Nucleus accumbens (tissue), 56 donors: ENCODE data around the gene TLX3.
"Not testable (repeated sequence)": the region's sequence is repeated elsewhere in the genome, so short reads cannot be mapped to it uniquely, and the experiment has no call there.

ENCODE experiments used
- DNase-seq, 56 donors: peaks; one replicate each; lab custom pipeline; 2025; lab: John Stamatoyannopoulos, UW

The TLX3 gene

GRCh38 chr5:171322527-171322926 is 13.5 kb downstream of the TLX3 start:
- no peak for DNase-seq

- no peak for DNase-seq
Measured at GRCh38 chr5:171323007-171323406, 14.0 kb downstream of the TLX3 start.

- no peak for DNase-seq
Measured at GRCh38 chr5:171323806-171324632, 15.0 kb downstream of the TLX3 start.

- no peak for DNase-seq
Measured at GRCh38 chr5:171330021-171330420, 21.0 kb downstream of the TLX3 start.

- no peak for DNase-seq
Measured at GRCh38 chr5:171335616-171336015, 26.6 kb downstream of the TLX3 start.

GRCh38 chr5:171336521-171337209 is 27.6 kb downstream of the TLX3 start:
- peak in 40 of 56 donors; percentile 2 to 71 (median 31) for DNase-seq

- no peak for DNase-seq
Measured at GRCh38 chr5:171337210-171337569, 28.1 kb downstream of the TLX3 start.

GRCh38 chr5:171340042-171340441 is 31.0 kb downstream of the TLX3 start:
- DNase-seq = no peak

GRCh38 chr5:171340491-171340890 is 31.4 kb downstream of the TLX3 start:
- DNase-seq = no peak

GRCh38 chr5:171342362-171343111 is 33.5 kb downstream of the TLX3 start:
- peak in 24 of 56 donors; percentile 0 to 55 (median 8) for DNase-seq

- DNase-seq = no peak
Measured at GRCh38 chr5:171344936-171345608, 36.0 kb downstream of the TLX3 start.

- DNase-seq = no peak
Measured at GRCh38 chr5:171351536-171352073, 42.6 kb downstream of the TLX3 start.

- no peak for DNase-seq
Measured at GRCh38 chr5:171355302-171355724, 46.3 kb downstream of the TLX3 start.

- no peak for DNase-seq
Measured at GRCh38 chr5:171357843-171358242, 48.8 kb downstream of the TLX3 start.

GRCh38 chr5:171361151-171361550 is 52.1 kb downstream of the TLX3 start:
- DNase-seq = not testable (repeated sequence)
